WTC11 (cell line): ENCODE results near the gene BPIFB2.

ENCODE experiments used
- CREB1 ChIP-seq: sonication (generic); formaldehyde crosslinking; IDR thresholded peaks from 2 replicates; pipeline ENCODE4 v1.8.0; 2023; ENCODE audit warnings: mild to moderate bottlenecking, missing genetic modification reagents
- E2F5 ChIP-seq: sonication (generic); formaldehyde crosslinking; IDR thresholded peaks from 2 replicates; pipeline ENCODE4 v1.8.1; 2022; ENCODE audit warnings: mild to moderate bottlenecking, moderate library complexity, missing genetic modification reagents
- ETV6 ChIP-seq: sonication (generic); formaldehyde crosslinking; IDR thresholded peaks from 2 replicates; pipeline ENCODE4 v1.8.1; 2022; ENCODE audit warnings: mild to moderate bottlenecking, missing genetic modification reagents
- FOXJ3 ChIP-seq: sonication (generic); formaldehyde crosslinking; IDR thresholded peaks from 2 replicates; pipeline ENCODE4 v1.9.0; 2021; ENCODE audit warnings: missing genetic modification reagents, mild to moderate bottlenecking, borderline replicate concordance
- MAX ChIP-seq: sonication (generic); formaldehyde crosslinking; IDR thresholded peaks from 2 replicates; pipeline ENCODE4 v1.8.0; 2022; ENCODE audit warnings: mild to moderate bottlenecking, missing genetic modification reagents
- MLX ChIP-seq: sonication (generic); formaldehyde crosslinking; IDR thresholded peaks from 2 replicates; pipeline ENCODE4 v1.8.1; 2023; ENCODE audit warnings: mild to moderate bottlenecking, missing genetic modification reagents, moderate library complexity
- MYBL2 ChIP-seq: sonication (generic); formaldehyde crosslinking; IDR thresholded peaks from 2 replicates; pipeline ENCODE4 v1.8.1; 2023; ENCODE audit warnings: mild to moderate bottlenecking, moderate library complexity, missing genetic modification reagents
- NFYB ChIP-seq: sonication (generic); formaldehyde crosslinking; conservative IDR thresholded peaks from 2 replicates; pipeline ENCODE4 v1.8.0; 2022; ENCODE audit warnings: low read depth, missing genetic modification reagents
- STAT6 ChIP-seq: sonication (generic); formaldehyde crosslinking; conservative IDR thresholded peaks from 2 replicates; pipeline ENCODE4 v1.8.1; 2023; ENCODE audit warnings: mild to moderate bottlenecking, low read depth, missing genetic modification reagents, moderate library complexity
- TEAD4 ChIP-seq: sonication (generic); formaldehyde crosslinking; IDR thresholded peaks from 2 replicates; pipeline ENCODE4 v1.8.0; 2022; ENCODE audit warnings: mild to moderate bottlenecking, missing genetic modification reagents
- ZNF532 ChIP-seq: fragments of 250-450 bp; sonication (Bioruptor Pico); IDR thresholded peaks from 2 replicates; pipeline ENCODE4 v1.9.0; 2021; ENCODE audit warnings: mild to moderate bottlenecking, borderline replicate concordance
- ZNF671 ChIP-seq: fragments of 250-450 bp; sonication (Bioruptor Pico); IDR thresholded peaks from 2 replicates; pipeline ENCODE4 v1.8.0; 2021; ENCODE audit warnings: mild to moderate bottlenecking
- TF ChIP-seq, protein P1 (sequence below): fragments of 200-600 bp; IDR thresholded peaks from 2 replicates; pipeline ENCODE4 v1.8.0; 2022; ENCODE audit warnings: antibody characterized with exemption

- TF ChIP-seq, protein P1, sequence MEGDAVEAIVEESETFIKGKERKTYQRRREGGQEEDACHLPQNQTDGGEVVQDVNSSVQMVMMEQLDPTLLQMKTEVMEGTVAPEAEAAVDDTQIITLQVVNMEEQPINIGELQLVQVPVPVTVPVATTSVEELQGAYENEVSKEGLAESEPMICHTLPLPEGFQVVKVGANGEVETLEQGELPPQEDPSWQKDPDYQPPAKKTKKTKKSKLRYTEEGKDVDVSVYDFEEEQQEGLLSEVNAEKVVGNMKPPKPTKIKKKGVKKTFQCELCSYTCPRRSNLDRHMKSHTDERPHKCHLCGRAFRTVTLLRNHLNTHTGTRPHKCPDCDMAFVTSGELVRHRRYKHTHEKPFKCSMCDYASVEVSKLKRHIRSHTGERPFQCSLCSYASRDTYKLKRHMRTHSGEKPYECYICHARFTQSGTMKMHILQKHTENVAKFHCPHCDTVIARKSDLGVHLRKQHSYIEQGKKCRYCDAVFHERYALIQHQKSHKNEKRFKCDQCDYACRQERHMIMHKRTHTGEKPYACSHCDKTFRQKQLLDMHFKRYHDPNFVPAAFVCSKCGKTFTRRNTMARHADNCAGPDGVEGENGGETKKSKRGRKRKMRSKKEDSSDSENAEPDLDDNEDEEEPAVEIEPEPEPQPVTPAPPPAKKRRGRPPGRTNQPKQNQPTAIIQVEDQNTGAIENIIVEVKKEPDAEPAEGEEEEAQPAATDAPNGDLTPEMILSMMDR, result no peak
- no peak for TF ChIP-seq ZNF671 (CRISPR knock-in tag)
- no peak for TF ChIP-seq E2F5 (CRISPR knock-in tag)
- no peak for TF ChIP-seq MLX (CRISPR knock-in tag)
- TF ChIP-seq NFYB, result no peak
- no peak for TF ChIP-seq ZNF532 (CRISPR knock-in tag)
- no peak for TF ChIP-seq CREB1 (CRISPR knock-in tag)
- no peak for TF ChIP-seq TEAD4 (CRISPR knock-in tag)
- no peak for TF ChIP-seq MAX
- TF ChIP-seq FOXJ3, result no peak
- no peak for TF ChIP-seq STAT6 (CRISPR knock-in tag)
- TF ChIP-seq MYBL2, result no peak
- no peak for TF ChIP-seq ETV6 (CRISPR knock-in tag)
Observed at GRCh38 chr20:33065785-33066184, 58.3 kb downstream of the BPIFB2 start.
